ENCODE results near the gene UBN1.

DNA sequence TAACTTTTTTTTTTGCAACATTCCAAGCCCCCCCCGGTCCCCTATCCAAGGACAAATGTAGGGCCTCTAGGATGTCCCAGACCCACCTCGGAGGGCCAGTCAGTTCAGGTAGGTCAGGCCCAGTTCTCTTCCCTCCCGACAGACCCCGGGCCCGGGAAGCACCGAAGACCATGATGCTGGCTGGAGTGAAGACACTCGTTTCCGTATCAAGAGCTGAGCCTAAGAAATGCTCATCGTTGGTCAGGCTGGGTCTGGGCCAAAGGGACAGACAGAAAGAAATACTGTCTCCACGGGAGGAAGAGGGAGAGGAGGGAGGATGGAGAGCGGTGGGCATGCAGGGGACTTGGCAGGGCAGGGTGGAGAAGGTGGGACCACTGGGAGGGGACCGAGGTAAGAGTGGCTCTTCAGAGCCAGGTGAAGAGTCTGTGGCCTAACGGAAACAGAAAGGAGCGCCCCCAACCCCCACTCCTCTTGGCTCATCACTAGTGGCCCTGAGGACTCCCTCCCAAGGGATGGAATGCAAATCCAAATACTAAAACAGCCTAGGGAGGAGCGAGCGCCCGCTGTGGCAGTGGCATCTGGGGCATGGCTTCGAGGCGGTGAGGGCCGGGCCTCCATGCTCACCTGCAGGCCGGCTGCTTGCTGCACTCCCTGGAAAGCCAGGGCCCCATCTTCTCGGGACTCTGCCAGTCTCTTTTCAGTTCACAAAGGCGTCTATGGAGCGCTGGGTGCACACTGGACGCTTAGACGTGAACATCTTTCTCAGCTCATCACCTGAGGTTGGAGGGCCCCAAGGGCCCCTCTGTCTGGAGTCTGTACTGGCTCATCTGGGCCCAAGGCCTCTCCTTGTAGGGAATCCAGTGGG is 43.2 kb upstream of the UBN1 start:
- TF ChIP-seq POLR2A (IDR thresholded peaks at IDR 0.05) (no peak), EP300 (IDR thresholded peaks at IDR 0.05) (no peak)
- TF ChIP-seq, protein P1, sequence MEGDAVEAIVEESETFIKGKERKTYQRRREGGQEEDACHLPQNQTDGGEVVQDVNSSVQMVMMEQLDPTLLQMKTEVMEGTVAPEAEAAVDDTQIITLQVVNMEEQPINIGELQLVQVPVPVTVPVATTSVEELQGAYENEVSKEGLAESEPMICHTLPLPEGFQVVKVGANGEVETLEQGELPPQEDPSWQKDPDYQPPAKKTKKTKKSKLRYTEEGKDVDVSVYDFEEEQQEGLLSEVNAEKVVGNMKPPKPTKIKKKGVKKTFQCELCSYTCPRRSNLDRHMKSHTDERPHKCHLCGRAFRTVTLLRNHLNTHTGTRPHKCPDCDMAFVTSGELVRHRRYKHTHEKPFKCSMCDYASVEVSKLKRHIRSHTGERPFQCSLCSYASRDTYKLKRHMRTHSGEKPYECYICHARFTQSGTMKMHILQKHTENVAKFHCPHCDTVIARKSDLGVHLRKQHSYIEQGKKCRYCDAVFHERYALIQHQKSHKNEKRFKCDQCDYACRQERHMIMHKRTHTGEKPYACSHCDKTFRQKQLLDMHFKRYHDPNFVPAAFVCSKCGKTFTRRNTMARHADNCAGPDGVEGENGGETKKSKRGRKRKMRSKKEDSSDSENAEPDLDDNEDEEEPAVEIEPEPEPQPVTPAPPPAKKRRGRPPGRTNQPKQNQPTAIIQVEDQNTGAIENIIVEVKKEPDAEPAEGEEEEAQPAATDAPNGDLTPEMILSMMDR (IDR thresholded peaks at IDR 0.05) = no peak

All from tibial nerve (tissue), 4 donors.